SK-N-SH treated with all-trans-retinoic acid at 6 μM for 48 hours (cell line): ENCODE data around the gene PPT2.
"Not testable (repeated sequence)": the region's sequence is repeated elsewhere in the genome, so short reads cannot be mapped to it uniquely, and the experiment has no call there.

Experiments used
- ATAC-seq: fragments of 200-7000 bp; cut with Tn5 transposase; 3 replicates; pipeline ENCODE4 v1.9.1; 2020; ENCODE audit warnings: mild to moderate bottlenecking, moderate library complexity
- ARNTL ChIP-seq: fragments of 450-650 bp; formaldehyde crosslinking; IDR thresholded peaks from 2 replicates; pipeline ENCODE4 v1.5.0; 2020; ENCODE audit warnings: low read depth, mild to moderate bottlenecking, moderate library complexity, borderline replicate concordance
- BACH2 ChIP-seq: fragments of 250-450 bp; sonication (Bioruptor Pico); IDR thresholded peaks from 2 replicates; pipeline ENCODE4 v1.9.0; 2021; ENCODE audit warnings: mild to moderate bottlenecking, borderline replicate concordance
- CREB5 ChIP-seq: fragments of 250-450 bp; sonication (Bioruptor Pico); IDR thresholded peaks from 2 replicates; pipeline ENCODE4 v1.5.1; 2020; ENCODE audit warnings: low read depth, mild to moderate bottlenecking, moderate library complexity
- CSDC2 ChIP-seq: fragments of 250-450 bp; sonication (Bioruptor Pico); IDR thresholded peaks from 2 replicates; pipeline ENCODE4 v1.5.0; 2020; ENCODE audit warnings: mild to moderate bottlenecking, moderate library complexity
- CSRNP3 ChIP-seq: fragments of 250-450 bp; sonication (Bioruptor Pico); IDR thresholded peaks from 2 replicates; pipeline ENCODE4 v1.5.1; 2021; ENCODE audit warnings: mild to moderate bottlenecking, moderate library complexity
- ESRRG ChIP-seq: fragments of 250-450 bp; sonication (Bioruptor Pico); IDR thresholded peaks from 2 replicates; pipeline ENCODE4 v1.6.1; 2021; ENCODE audit warnings: mild to moderate bottlenecking
- GLIS3 ChIP-seq: fragments of 250-450 bp; sonication (Bioruptor Pico); IDR thresholded peaks from 2 replicates; pipeline ENCODE4 v1.5.0; 2020; ENCODE audit warnings: mild to moderate bottlenecking, moderate library complexity
- PATZ1 ChIP-seq: fragments of 250-450 bp; sonication (Bioruptor Pico); IDR thresholded peaks from 2 replicates; pipeline ENCODE4 v1.8.0; 2020; ENCODE audit warnings: mild to moderate bottlenecking, moderate library complexity, borderline replicate concordance
- POU6F1 ChIP-seq: fragments of 250-450 bp; sonication (Bioruptor Pico); IDR thresholded peaks from 2 replicates; pipeline ENCODE4 v1.8.0; 2021; ENCODE audit warnings: low read depth, mild to moderate bottlenecking, moderate library complexity, borderline replicate concordance
- RARB ChIP-seq: fragments of 250-450 bp; sonication (Bioruptor Pico); IDR thresholded peaks from 2 replicates; pipeline ENCODE4 v1.8.0; 2021; ENCODE audit warnings: mild to moderate bottlenecking, moderate library complexity
- SNAI2 ChIP-seq: fragments of 250-450 bp; sonication (Bioruptor Pico); IDR thresholded peaks from 2 replicates; pipeline ENCODE4 v1.5.0; 2020; ENCODE audit warnings: mild to moderate bottlenecking, moderate library complexity
- TCF4 ChIP-seq: fragments of 250-450 bp; sonication (Bioruptor Pico); IDR thresholded peaks from 2 replicates; pipeline ENCODE4 v1.8.0; 2021; ENCODE audit warnings: mild to moderate bottlenecking, moderate library complexity, borderline replicate concordance
- TOX ChIP-seq: fragments of 250-450 bp; sonication (Bioruptor Pico); IDR thresholded peaks from 2 replicates; pipeline ENCODE4 v1.8.0; 2021; ENCODE audit warnings: mild to moderate bottlenecking, moderate library complexity, borderline replicate concordance
- TSHZ2 ChIP-seq: fragments of 250-450 bp; sonication (Bioruptor Pico); IDR thresholded peaks from 2 replicates; pipeline ENCODE4 v1.5.0; 2020; ENCODE audit warnings: mild to moderate bottlenecking, moderate library complexity
- ZC3H10 ChIP-seq: fragments of 250-450 bp; sonication (Bioruptor Pico); IDR thresholded peaks from 2 replicates; pipeline ENCODE4 v1.5.1; 2021; ENCODE audit warnings: mild to moderate bottlenecking, moderate library complexity
- ZFP3 ChIP-seq: fragments of 250-450 bp; sonication (Bioruptor Pico); IDR thresholded peaks from 2 replicates; pipeline ENCODE4 v1.5.0; 2020; ENCODE audit warnings: mild to moderate bottlenecking, moderate library complexity
- ZFP30 ChIP-seq: fragments of 450-650 bp; formaldehyde crosslinking; IDR thresholded peaks from 2 replicates; pipeline ENCODE4 v1.5.0; 2022; ENCODE audit warnings: mild to moderate bottlenecking, moderate library complexity
- ZNF565 ChIP-seq: fragments of 450-650 bp; formaldehyde crosslinking; conservative IDR thresholded peaks from 2 replicates; pipeline ENCODE4 v1.5.0; 2020; ENCODE audit warnings: low read depth, mild to moderate bottlenecking, moderate library complexity
- ZNF70 ChIP-seq: fragments of 450-650 bp; formaldehyde crosslinking; IDR thresholded peaks from 2 replicates; pipeline ENCODE4 v1.5.0; 2020; ENCODE audit warnings: mild to moderate bottlenecking, moderate library complexity
- ZNF8 ChIP-seq: fragments of 450-650 bp; formaldehyde crosslinking; IDR thresholded peaks from 2 replicates; pipeline ENCODE4 v1.5.0; 2020; ENCODE audit warnings: mild to moderate bottlenecking, moderate library complexity

The PPT2 gene

GRCh38 chr6:32183483-32184083, 29.6 kb downstream of the PPT2 start (continued):
- TF ChIP-seq CSDC2 (CRISPR knock-in tag) (no peak), GLIS3 (CRISPR knock-in tag) (no peak)

GRCh38 chr6:32184084-32184640, 30.2 kb downstream of the PPT2 start, which contains the start of gene AGER:
AGER (minus strand) TSS chr6:32184253; CDS start chr6:32184222, 31 bp downstream.
- TF ChIP-seq CREB5 (no peak), ARNTL (CRISPR knock-in tag) (no peak), GLIS3 (CRISPR knock-in tag) (no peak)
- no peak for ATAC-seq

GRCh38 chr6:32185681-32186131, 31.8 kb downstream of the PPT2 start:
- ATAC-seq: peak; percentile 83

GRCh38 chr6:32186151-32186840, 32.4 kb downstream of the PPT2 start:
- not testable (repeated sequence) for ATAC-seq

- no peak for ATAC-seq
- no peak for TF ChIP-seq CREB5
- TF ChIP-seq RARB: no peak
- no peak for TF ChIP-seq ZC3H10 (CRISPR knock-in tag)
- TF ChIP-seq TOX (CRISPR knock-in tag): no peak
- no peak for TF ChIP-seq ZNF70 (CRISPR knock-in tag)
- TF ChIP-seq ZFP3 (CRISPR knock-in tag): no peak
- TF ChIP-seq BACH2 (CRISPR knock-in tag): no peak
- TF ChIP-seq GLIS3 (CRISPR knock-in tag): no peak
- TF ChIP-seq CSRNP3 (CRISPR knock-in tag): no peak
- TF ChIP-seq ARNTL (CRISPR knock-in tag): no peak
- TF ChIP-seq TCF4: no peak
- no peak for TF ChIP-seq ZNF8 (CRISPR knock-in tag)
- no peak for TF ChIP-seq ZNF565 (CRISPR knock-in tag)
- TF ChIP-seq PATZ1 (CRISPR knock-in tag): no peak
- TF ChIP-seq POU6F1 (CRISPR knock-in tag): no peak
- TF ChIP-seq ESRRG (CRISPR knock-in tag): no peak
- TF ChIP-seq TSHZ2 (CRISPR knock-in tag): no peak
- no peak for TF ChIP-seq ZFP30 (CRISPR knock-in tag)
- TF ChIP-seq SNAI2: no peak
These were observed 33.2 kb downstream of the PPT2 start for GRCh38 chr6:32187009-32187709.

- not testable (repeated sequence) for ATAC-seq
These were observed 33.9 kb downstream of the PPT2 start for GRCh38 chr6:32187725-32188380.
